Activated CD4-positive, alpha-beta T cell treated with anti-CD3 and anti-CD28 coated beads, Interleukin-2, Interleukin-4, amounts not matched to agents 100 ng/mL and 50 ng/mL, durations not matched to agents 16 hours and 8 hours (primary cell): ENCODE measurements around the gene SLC35F1.

Experiments used
- DNase-seq: peaks from one replicate; pipeline ENCODE4 v3.0.0-alpha.2; 2020; ENCODE audit warnings: low spot score

The SLC35F1 gene

DNA sequence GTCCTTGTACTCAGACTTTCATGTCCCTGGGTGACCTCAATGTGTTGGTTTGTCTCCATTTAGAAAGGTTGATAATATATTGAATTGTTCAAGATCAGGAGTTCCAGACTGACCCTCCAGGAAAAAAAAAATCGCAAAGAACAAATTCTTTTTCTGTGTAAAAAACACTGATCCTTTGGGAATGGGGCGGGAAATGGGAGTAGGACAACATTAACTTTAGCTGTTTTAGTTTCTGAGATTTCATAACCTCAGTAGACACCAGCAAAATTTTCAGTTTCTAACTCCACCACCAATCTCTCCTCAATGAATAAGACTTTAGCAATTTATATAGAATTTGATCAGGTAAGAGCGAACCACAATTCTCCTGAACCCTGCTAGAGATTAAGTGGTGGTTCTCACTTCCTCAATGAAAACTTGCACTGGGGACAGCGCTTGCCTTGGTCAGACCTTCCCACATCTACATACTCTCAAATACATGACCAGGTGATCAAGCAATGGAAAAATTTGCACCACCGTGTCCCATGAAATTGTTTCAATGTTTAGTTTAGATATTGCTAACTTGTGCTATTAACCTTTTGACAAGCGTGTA lies 409.8 kb downstream of the SLC35F1 start:
- DNase-seq, result no peak

DNA sequence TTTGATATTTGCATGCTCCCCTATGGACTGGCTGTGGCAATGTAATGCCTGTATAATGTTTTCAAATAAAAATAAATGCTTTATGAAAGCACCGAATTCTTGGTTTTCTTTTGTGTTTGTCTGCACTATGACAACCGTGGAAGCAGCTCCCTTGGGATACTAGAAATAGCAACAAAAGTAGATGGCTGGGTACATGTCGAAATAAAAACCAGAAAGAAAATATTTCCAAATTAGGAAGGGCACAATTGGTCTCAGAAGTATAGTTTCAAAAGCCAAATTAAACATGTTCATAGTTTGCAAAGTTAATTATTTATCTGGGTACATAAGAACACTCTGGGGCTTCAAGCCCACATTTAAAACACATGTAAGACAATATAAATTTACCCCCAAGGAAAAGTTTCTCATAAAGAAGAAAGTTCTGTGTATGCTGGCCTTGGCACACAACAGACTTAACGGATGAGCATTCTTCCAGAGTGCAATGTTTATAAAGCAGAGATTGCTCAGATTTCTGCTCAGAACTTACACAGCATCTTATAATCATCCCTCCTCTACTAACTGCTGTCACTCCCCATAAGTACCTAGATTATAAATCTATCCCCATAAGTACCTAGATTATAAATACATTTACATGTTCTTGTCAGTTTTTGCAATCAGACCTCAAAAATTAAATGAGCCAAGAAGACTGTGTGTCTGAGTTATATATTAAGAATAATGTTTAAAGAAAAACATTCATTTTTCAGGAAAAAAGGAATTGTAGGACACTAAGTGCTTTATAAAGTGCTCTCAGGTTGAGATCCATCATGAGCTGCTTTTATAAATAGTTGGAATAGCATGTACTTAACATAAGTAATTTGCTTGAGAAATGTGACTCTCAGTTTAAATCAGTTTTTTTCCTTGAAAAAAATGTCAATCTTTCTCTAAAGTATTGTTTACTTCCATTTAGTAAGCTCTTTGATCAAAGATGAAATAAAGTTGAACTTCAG lies 410.8 kb downstream of the SLC35F1 start:
- DNase-seq, result no peak

- DNase-seq, result no peak
These were observed 411.6 kb downstream of the SLC35F1 start for GRCh38 chr6:118318648-118319047.

GRCh38 chr6:118319416-118319815 lies 412.4 kb downstream of the SLC35F1 start:
- DNase-seq, result no peak

DNA sequence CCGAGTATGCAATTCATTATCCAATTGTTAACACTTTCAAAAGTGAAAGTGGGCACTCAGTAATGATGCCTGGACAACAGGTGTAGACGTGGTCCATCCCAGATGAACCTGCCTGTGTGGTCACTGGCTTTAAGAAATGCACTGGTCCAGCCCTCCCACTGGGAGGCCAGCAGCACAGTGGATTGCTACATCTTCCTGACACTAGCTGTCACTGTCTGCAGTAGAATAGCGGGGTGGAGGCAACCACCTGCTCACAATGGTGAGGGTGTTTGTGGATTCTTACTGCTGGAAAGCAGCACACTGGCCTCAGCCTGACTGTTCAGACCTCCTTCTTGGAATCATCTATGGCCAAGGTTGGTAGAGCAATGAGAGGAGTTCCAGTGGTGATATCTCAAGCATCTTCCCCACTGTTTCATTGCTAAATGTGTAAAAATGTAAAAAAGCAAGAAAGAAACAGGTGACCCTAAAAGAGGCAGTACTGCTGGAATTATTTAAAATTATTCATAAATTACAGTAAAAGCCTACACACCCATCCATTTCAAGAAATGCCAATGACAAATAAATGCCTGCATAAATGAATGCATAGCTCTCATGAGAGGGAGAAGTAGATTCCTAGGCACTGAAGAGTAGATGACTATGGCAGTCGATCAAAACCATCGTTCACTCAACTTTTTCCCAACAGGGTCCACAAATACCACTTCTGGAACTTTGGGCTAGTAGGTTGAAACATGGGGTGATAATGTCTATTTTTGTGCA lies 413.0 kb downstream of the SLC35F1 start:
- DNase-seq, result no peak

DNA sequence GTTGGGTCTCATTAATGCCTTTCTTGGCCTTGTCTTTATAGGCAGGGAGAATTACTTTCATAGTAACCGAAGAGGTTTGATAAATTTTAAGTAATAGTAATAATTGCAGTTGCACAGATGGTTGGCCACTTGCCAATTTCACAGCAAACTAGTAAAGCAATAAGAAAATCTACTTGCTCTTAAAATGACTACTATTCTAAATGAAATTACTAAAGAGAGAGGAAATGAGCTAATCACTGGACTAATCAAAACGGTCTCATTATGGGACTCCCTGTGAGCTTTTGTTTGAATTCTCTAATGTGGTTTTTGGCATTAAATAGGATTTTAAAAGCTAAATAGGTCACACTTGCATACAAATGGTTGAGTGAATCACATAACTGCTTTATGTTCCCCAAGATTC lies 413.6 kb downstream of the SLC35F1 start:
- peak; percentile 8 for DNase-seq

GRCh38 chr6:118324116-118324515 lies 417.1 kb downstream of the SLC35F1 start:
- no peak for DNase-seq

DNA sequence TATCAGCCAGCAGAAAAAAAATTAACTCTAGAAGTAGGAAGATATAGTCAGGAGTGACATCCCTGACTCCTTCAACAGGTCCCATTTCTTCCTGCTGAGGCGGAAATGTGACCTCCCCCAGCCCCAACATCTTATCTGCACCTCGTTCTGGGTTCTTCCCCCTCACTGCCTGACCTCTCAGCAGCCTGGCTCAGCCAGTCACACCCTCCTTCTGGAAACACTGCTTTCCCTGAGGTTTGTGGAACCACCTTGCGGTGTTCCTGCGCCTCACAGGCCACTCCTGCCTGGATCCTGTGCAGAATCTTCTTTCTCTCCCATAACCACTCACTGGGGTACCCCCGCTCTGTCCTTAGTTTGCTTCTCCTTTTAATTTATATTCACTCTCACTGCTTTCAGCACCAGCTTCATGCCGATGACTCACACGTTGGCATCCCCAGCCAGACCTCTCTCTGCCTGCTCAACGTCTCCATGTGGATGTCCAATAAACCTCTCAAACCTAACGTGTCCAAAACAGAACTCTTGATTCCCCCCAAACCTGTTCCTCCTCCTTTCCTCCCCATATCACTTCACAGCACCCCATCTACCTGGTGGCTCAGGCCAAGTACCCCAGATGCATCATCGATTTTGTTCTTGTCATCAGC lies 418.3 kb downstream of the SLC35F1 start:
- no peak for DNase-seq

- DNase-seq, result no peak
These were observed 419.6 kb downstream of the SLC35F1 start for GRCh38 chr6:118326712-118327111.

DNA sequence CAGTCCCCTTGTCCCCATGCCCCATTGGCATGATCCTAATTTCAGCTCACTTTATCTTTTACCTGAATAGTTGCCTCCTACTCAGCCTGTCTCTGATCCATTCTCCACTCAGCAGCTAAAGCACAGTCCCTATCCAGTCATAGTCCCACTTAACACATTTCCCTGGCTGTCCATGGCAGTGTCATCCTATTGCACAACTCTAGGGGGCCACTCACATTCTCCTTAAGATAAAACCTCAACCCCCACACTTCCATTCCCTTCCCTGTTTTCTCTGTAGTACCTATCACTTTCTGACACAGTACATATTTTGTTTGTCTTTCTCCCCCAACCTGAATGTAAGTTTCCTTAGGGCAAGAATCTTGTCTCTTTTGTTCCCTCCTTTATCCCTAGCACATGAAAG lies 420.2 kb downstream of the SLC35F1 start:
- no peak for DNase-seq

- no peak for DNase-seq
These were observed 426.7 kb downstream of the SLC35F1 start for GRCh38 chr6:118333772-118334171.

- no peak for DNase-seq
These were observed 427.6 kb downstream of the SLC35F1 start for GRCh38 chr6:118334634-118335033.

DNA sequence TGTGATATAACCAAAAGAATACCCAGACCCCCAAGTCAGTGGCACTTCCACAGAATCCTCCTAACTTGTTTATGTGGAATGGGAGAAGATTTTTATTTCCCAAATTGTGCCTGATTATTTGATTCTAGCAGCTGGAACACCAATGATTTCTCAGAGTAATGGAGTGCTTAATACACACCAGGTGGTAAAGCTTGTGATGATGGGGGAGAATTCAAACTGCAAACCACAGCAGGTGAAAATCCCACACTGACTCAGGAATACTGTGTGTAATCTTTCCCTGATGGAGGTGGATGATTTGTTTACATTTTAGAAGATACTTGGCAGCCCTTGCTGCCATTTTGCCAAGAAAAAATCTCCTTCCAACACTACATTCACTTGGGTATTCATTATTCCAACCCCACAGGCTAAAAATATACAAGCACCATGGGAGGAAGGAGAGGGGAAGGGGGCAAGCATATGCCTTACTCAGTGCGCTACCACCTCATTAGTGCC lies 428.3 kb downstream of the SLC35F1 start:
- DNase-seq, result no peak

DNA sequence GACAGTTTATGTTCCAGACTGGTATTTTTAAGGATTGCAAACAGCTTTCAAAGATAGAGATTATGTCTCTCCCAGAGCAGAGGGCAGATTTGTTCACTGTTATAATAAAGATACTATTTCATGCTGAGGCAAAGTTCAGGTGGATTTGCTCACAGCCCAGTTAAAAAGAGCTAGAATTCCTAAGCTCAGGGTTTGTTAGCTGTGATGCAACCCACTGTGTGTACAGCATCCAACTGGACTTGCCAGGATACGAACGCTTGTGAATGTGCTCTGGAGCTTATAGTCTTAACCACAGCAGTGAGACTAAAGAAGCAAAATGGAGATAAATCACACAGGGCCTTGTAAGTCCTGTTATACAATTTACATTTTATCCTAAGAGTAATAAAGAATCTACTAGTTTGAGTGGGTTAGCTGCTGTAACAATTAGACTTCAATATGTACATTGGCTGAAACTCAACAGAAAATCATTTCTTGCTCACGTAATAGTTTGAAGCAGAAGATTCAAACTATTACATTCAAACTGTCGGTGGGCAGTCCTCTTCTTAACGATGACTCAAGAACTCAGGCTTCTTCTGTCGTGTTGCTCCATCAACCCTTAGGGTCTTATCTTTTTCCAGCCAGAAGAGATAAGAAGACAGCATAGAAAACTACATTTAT lies 437.1 kb downstream of the SLC35F1 start:
- no peak for DNase-seq

DNA sequence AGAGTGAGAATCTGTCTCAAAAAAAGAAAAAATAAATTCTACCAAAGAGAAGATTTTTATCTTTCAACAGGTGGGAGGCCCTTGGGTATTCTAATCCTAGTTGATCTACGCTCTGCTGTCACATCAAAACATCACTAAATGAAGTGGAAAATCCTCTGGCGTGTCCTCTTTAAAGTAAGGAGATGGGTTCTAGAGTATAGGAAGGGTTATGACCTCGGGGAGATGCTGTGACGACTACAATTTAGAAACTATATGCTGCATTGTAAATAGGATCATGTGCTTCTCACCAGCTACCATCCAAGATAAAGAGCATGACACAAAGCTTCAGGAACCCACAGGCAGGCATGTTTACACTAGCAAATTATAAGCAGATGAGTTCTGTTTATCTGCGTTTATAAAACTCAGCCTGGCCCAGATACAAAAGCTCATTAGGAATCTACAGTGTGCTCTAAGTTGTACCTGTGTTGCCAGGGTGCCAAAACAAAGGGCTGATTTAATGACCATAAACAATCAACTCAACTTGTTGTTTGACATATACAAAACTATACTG lies 443.9 kb downstream of the SLC35F1 start:
- no peak for DNase-seq

- no peak for DNase-seq
These were observed 446.5 kb downstream of the SLC35F1 start for GRCh38 chr6:118353564-118353963.

GRCh38 chr6:118354641-118355040 lies 447.6 kb downstream of the SLC35F1 start:
- DNase-seq, result no peak

DNA sequence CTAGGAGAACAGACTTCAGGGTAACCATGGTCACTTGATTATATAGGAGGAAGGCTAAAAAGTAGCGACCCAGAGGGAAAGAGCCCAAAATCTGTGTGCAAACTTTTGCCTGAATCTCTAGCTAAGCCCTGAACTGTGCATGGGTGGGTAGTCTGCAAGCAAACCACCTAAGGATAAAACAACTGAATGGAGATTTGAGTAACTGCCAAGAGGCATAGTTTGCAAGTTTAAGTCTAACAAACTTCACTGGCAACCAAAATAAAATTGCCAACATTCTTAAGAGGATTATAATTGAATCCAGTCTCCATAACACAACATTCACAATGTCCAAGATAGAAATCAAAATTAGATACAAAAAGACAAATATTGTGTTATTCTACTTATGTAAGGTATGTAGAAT lies 449.0 kb downstream of the SLC35F1 start:
- DNase-seq, result no peak

DNA sequence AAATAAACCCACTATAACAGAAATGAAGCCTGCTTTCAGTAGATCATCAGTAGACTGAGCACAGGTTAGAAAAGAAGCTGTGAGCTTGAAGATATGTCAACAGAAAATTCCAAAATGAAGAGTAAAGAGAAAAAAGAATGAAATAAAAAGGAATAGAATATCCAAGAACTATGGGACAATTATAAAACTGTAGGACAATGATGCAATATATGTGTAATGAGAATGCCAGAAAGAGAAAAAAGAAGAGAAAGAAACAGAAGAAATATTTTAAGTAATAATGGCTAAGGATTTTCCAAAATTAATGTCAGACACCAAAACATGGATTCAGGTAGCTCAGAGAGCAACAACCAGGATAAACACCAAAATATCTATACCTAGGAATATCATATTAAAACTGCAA lies 449.6 kb downstream of the SLC35F1 start:
- DNase-seq, result no peak
